Thoracic aorta (tissue), 2 donors: ENCODE data around the gene TTC39A. TPM values are rescaled to one million over a fixed set of nuclear protein-coding genes. Genes with fewer than 3 reads are reported as not detected.

Source experiments
- ATAC-seq: fragments of 150-250 bp; one replicate; pipeline ENCODE4 v1.8.0; 2017; ENCODE audit warnings: low read depth; ENCODE audit not compliant: insufficient number of reproducible peaks, low FRiP score
- DNase-seq: peaks from one replicate; pipeline ENCODE4 v3.0.0-alpha.2; 2020; ENCODE audit warnings: low spot score
- H3K27ac ChIP-seq, 2 donors: fragments of 200-600 bp; sonication (generic); 1 replicate in 1 of 2; 2 replicates in 1 of 2; pipeline ENCODE4 v1.5.1; 2016; ENCODE audit warnings: mild to moderate bottlenecking in 2 of 2, moderate library complexity in 2 of 2
- H3K27me3 ChIP-seq: fragments of 200-600 bp; sonication (generic); replicated peaks from 2 replicates; pipeline ENCODE4 v1.6.0; 2016; ENCODE audit warnings: mild to moderate bottlenecking; ENCODE audit not compliant: insufficient read depth
- H3K36me3 ChIP-seq: fragments of 200-600 bp; sonication (generic); one replicate; pipeline ENCODE4 v1.5.1; 2016
- H3K4me1 ChIP-seq, 2 donors: fragments of 200-600 bp; sonication (generic); 1 replicate in 1 of 2; 2 replicates in 1 of 2; pipeline versions ENCODE4 v1.5.1 to v1.6.0; 2016; ENCODE audit warnings: low read depth in 2 of 2, mild to moderate bottlenecking in 1 of 2; ENCODE audit not compliant: control insufficient read depth in 1 of 2
- H3K4me3 ChIP-seq: fragments of 200-600 bp; sonication (generic); 2 replicates; pipeline ENCODE4 v1.5.1; 2016; ENCODE audit warnings: mild to moderate bottlenecking
- H3K9me3 ChIP-seq: fragments of 200-600 bp; sonication (generic); 2 replicates; pipeline ENCODE4 v1.5.1; 2016
- total RNA-seq, 2 donors: library from RNA; depleted of rRNA; stranded (reverse); fragments of >200 nt; gene quantifications; one replicate each; pipeline versions ENCODE4 v1.1.0 to v1.2.3, GENCODE V29; 2016
- TF ChIP-seq, protein P1 (sequence below): fragments of 200-600 bp; sonication (generic); IDR thresholded peaks from one replicate; pipeline ENCODE4 v1.5.1; 2019; ENCODE audit warnings: antibody characterized with exemption

Gene TTC39A
- total RNA-seq, 2 donors from 2014 or later = 1.2 to 4.0 TPM

DNA sequence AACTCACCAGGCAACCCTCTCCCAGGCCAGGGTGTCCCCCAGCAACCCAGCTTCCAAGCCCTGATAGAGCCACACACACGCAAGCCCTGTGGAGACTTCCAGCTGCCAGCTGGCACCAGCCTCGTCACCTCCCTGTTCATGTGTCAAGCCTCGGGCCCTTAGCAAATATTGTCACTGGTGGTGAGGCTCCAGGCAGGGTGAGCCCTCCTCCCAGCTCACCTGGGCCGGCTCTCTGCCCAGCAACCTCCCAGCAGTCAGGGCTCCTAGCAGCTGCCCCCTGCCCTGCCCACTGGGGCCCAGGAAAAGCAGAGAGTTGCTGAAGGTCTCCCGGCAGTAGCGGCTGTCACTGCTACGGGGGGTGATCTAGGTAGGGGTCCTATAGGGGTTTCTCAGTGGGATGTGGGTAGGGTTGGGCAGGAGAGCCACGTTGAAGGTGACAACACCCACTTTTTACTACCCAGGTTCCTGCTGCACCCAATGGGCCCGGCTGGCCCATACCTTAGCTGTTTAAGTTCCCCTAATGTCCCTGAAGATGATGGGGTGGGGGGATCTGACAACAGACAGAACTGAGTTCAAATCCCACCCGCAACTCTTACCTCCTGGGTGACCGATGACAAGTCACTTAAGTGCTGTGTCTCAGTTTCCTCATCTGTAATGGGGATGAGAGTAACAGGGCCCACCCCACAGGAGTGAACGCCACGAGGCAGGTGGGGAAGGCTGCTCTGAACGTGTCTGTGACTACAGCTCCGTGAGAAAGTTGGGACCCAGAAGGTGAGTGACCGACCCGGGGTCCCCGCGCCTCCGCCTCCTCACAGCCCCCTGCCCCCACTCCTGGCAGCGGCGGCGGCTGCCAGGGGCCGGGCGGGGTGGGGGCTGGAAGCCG, 678 bp downstream of the TTC39A start:
- Histone ChIP-seq H3K4me3 (peak overlapping the region; percentile 43), H3K27me3 (no peaks in the 10 kb centered on the region), H3K27ac (no peak overlapping the region), H3K9me3 (no peaks in the 10 kb centered on the region), H3K4me1 (peaks cover 6 to 19% of the 10 kb centered on the region in 2 donors), H3K36me3 (no peaks in the 10 kb centered on the region)
- no peak for DNase-seq
- ATAC-seq = no peak
- TF ChIP-seq, protein P1, sequence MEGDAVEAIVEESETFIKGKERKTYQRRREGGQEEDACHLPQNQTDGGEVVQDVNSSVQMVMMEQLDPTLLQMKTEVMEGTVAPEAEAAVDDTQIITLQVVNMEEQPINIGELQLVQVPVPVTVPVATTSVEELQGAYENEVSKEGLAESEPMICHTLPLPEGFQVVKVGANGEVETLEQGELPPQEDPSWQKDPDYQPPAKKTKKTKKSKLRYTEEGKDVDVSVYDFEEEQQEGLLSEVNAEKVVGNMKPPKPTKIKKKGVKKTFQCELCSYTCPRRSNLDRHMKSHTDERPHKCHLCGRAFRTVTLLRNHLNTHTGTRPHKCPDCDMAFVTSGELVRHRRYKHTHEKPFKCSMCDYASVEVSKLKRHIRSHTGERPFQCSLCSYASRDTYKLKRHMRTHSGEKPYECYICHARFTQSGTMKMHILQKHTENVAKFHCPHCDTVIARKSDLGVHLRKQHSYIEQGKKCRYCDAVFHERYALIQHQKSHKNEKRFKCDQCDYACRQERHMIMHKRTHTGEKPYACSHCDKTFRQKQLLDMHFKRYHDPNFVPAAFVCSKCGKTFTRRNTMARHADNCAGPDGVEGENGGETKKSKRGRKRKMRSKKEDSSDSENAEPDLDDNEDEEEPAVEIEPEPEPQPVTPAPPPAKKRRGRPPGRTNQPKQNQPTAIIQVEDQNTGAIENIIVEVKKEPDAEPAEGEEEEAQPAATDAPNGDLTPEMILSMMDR = no peak

DNA sequence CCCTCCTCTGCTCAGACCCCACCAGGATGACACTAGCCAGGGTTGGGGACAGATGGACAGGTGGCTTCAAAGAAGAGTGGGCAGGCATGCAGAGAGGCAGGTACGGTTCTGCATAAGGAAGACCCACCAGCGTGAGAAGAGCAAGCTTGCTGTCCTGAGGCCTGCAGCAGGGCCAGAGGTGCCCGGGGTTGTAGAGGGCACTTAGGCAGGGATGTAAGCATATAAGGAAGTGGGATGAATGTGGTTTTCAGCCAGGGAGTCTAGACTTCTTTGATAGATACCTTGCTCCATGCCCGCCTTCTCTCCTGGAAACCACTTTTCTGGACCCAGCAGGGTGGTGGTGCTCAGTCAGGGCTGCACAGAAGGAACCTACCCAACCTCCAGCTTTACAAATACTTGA, 1.4 kb downstream of the TTC39A start:
- TF ChIP-seq, protein P1 = no peak
- Histone ChIP-seq H3K27me3 (no peaks in the 10 kb centered on the region), H3K4me1 (peaks cover 6 to 19% of the 10 kb centered on the region in 2 donors), H3K27ac (no peak overlapping the region), H3K9me3 (no peaks in the 10 kb centered on the region), H3K4me3 (no peak overlapping the region), H3K36me3 (no peaks in the 10 kb centered on the region)
- no peak for DNase-seq
- no peak for ATAC-seq

DNA sequence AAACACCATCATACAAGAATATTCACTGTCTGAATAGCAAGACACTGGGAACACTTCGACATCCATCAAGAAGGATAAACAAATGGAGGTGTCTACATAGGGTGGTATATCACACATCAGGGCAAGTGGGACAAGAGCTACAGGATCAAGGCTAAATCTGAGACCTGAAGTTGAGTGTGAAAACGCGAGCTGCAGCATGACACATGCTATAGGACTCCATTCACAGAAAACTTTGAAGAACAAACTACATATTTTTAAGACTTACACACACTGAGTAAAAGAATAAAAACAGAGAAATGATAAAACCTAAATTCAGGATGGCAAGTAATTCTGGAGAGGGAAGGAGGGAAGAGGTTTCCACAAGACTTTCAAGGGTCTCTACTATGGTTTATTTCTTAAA, 2.1 kb downstream of the TTC39A start:
- H3K4me3 ChIP-seq = no peak overlapping the region
- no peak for DNase-seq

DNA sequence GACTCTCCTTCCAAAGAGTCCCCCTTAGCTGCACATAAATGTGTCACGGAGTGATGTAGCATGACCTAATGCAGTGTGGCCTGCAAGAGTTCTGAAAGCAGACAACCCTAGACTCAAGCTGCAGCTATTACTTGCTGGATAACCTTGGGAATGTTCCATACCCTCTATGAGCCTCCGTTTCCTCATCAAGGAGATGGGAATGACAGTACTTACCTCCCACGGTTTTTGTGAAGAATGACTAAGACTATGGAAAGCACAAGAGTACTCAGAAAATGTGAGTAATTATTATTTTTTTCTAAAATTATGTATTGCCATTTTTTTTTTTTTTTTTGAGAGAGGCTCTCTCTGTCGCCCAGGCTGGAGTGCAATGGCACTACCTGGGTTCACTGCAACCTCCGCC, 3.0 kb downstream of the TTC39A start:
- DNase-seq (no peak), ATAC-seq (no peak)
- no peaks in the 10 kb centered on the region for H3K9me3 ChIP-seq
- peaks cover 6 to 19% of the 10 kb centered on the region in 2 donors for H3K4me1 ChIP-seq
- H3K27ac ChIP-seq = no peak overlapping the region
- TF ChIP-seq, protein P1 = no peak
- H3K36me3 ChIP-seq = no peaks in the 10 kb centered on the region
- no peak overlapping the region for H3K4me3 ChIP-seq
- no peaks in the 10 kb centered on the region for H3K27me3 ChIP-seq

More for the DNA sequence above, 2.1 kb downstream of the TTC39A start:
- Histone ChIP-seq H3K36me3 (no peaks in the 10 kb centered on the region), H3K27me3 (no peaks in the 10 kb centered on the region), H3K27ac (no peak overlapping the region), H3K4me1 (peaks cover 6 to 19% of the 10 kb centered on the region in 2 donors), H3K9me3 (no peaks in the 10 kb centered on the region)
- ATAC-seq = no peak
- TF ChIP-seq, protein P1 = no peak

GRCh38 chr1:51326839-51327238, 3.5 kb downstream of the TTC39A start:
- no peak for ATAC-seq
- Histone ChIP-seq H3K9me3 (no peaks in the 10 kb centered on the region), H3K27ac (no peak overlapping the region)

More at GRCh38 chr1:51326839-51327238, 3.5 kb downstream of the TTC39A start:
- TF ChIP-seq, protein P1 = no peak
- no peaks in the 10 kb centered on the region for H3K36me3 ChIP-seq
- no peak for DNase-seq
- no peak overlapping the region for H3K4me3 ChIP-seq
- no peaks in the 10 kb centered on the region for H3K27me3 ChIP-seq
- H3K4me1 ChIP-seq = peaks cover 6 to 19% of the 10 kb centered on the region in 2 donors
